ENCODE data around the gene ZMYND8.
A peak's percentile ranks its signal among the peaks of the same experiment; 100 is the strongest.

- peak; percentile 92 for TF ChIP-seq CTCF (conservative IDR thresholded peaks at IDR 0.05; ENCODE audit: low read depth, low read length)
- no peak for TF ChIP-seq EZH2 (IDR thresholded peaks at IDR 0.05; ENCODE audit: low read length, unreplicated experiment)
Measured at GRCh38 chr20:47205577-47206123, 150.8 kb downstream of the ZMYND8 start.
